HG03457 (cell line): ENCODE results near the gene ABCA12.

Experiments used
- ATAC-seq: cut with Tn5 transposase; IDR thresholded peaks from one replicate; pipeline ENCODE4 v1.9.1; 2021; ENCODE audit warnings: moderate number of reproducible peaks; ENCODE audit not compliant: unreplicated experiment

Gene ABCA12

DNA sequence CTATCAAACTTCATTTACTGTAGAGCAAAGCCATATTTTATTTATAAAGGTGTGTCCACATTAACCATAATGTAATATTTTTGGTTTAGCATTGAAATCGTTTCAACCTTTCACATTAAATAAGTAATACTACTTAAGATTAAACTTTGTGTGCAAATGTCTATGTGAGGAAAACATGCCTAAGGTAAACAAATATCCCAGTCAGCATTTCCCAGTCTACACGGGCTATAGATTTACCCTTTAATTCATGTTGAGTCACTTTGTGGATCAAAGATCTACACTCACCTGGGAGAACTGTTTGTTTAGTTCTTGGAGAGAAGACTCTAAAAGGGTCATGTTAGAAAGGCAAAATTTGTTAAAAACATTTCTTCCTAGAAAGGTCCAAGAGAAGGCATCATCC is 89.1 kb downstream of the ABCA12 start:
- ATAC-seq: no peak

GRCh38 chr2:215038421-215038820 is 100.0 kb downstream of the ABCA12 start:
- ATAC-seq: no peak

DNA sequence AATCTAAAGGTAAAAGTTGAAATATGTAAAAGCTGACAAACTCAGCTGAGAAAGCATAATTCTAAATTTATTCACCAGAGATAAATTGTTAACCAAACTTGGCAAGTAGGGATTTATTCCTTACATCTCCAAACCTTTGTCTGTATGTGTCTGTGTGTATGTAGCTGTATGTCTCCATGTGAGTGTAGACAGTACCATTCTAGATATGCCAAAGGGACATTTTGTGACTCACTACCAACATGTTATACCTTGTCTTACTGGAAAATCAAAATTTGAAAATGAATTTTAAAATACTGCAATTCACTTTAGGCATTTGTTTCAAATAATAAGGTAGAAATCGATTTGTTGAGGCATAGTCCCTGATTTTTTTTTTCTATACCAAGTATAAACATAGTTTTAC is 102.1 kb downstream of the ABCA12 start:
- ATAC-seq: no peak

DNA sequence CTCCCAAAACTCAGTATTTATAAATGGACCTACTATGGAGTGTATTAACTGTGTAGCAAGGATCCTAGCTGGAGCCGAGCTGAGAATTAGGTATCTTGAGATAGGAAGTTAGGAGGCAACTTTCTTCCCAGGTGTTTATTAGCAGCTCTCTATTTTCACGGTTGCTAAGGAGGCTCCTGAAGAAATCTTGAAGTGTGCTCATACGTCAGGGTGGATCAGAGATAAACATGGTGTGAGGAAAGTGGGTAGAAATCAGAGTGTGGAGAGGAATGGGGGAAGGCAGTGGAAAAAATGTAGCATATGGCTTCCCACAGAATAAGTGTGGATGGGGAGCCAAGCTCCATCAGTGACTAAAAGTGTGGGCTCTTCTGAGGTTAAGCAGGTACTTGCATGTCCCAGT is 104.3 kb downstream of the ABCA12 start:
- ATAC-seq: no peak

DNA sequence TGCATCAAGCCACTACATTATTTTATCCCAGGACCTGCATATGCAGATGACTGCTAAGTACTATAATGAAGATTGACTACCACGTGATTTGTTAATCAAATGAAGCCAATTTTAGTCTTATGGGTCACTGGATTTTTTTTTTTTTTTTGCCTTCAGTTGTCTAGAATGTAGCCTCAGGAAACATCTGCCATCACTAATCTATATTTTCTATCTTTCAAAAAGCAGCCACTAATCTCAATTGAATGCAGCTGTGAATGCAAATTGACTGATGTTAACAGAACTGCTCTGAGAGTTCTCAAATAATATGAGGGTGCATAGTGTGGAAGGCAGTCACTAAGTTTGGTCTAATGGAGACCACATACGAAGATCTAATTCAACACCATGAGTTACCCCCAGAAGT is 106.3 kb downstream of the ABCA12 start:
- ATAC-seq: no peak

DNA sequence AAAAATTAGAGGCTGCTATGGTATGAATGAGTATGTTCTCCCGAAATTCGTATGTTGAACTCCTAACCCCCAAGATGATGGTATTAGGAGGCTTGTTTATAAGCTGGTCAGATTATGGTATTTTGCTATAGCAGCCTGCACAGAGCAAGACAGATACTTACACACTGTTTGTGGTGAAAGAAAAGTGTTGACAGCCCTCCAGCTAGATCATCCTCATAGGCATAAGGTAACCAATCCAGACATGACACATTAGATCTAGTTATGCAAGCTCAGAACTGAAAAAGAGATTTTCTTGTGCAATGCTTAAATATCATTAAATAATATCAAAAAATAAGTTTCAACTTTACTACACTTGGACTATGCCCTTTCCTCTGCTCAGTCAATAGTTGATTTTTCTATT is 107.1 kb downstream of the ABCA12 start:
- no peak for ATAC-seq

- no peak for ATAC-seq
Observed at GRCh38 chr2:215029936-215030335, 108.5 kb downstream of the ABCA12 start.

- no peak for ATAC-seq
Observed at GRCh38 chr2:215028231-215028630, 110.2 kb downstream of the ABCA12 start.

GRCh38 chr2:215027779-215028178 is 110.6 kb downstream of the ABCA12 start:
- no peak for ATAC-seq

DNA sequence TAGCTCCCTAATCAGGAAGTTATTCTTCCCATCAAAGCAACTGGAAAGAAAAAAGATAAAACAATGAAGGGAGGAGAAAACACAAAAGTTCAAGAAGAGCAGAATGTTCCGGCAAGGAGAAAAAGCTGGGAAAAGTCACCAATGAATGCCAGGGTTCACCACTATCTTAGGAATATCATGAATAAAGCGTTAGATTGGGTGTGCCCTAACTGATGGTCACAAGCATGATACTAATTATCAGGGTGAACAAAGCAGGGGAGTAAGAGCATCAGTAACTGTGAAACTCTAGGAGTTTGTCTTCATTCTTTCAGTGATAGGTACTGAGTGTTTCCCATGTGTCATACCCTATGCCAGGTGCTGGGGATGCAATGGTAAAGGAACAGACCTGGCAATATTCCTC is 115.5 kb downstream of the ABCA12 start:
- ATAC-seq: no peak

DNA sequence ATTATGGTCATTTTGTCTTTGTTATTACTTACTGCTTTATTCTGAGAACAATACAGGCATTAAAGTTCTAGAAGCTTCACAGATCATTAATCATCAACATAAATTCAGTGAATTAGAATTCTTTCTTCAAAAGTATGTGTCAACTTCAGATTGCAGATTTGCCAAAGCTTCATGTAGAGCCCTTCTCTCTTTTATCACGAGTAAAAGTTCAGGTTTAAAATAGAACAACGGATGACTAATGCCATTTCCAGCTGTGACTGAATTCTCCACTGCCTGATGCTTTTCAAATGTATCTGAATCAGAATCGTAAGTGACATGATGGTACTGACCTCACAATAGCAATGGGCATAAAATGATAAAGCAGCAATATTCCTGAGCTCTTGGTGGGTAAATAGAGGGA is 116.0 kb downstream of the ABCA12 start:
- no peak for ATAC-seq

GRCh38 chr2:215020283-215020682 is 118.1 kb downstream of the ABCA12 start:
- ATAC-seq: no peak

- no peak for ATAC-seq
Observed at GRCh38 chr2:215019521-215020145, 118.8 kb downstream of the ABCA12 start.

DNA sequence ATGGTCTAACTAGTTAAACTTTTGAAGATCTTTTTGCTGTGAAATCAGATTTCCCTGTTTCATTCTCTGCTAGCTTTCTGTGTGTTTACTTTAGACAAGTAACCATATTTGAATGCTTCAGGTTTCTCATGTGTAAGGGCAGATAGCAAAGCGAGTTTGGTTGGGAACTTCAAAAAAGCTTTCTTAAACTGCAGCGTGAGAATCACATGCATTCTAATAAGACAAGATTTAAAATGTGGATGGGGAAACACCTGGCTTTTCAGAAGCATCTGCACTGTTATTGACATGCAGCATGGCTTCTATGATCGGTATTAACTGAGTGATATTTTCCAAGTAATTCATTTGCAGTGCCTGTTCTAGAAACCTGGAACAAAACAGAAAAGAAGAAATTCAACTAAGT is 119.3 kb downstream of the ABCA12 start:
- no peak for ATAC-seq

GRCh38 chr2:215015421-215015820 is 123.0 kb downstream of the ABCA12 start:
- ATAC-seq: no peak

DNA sequence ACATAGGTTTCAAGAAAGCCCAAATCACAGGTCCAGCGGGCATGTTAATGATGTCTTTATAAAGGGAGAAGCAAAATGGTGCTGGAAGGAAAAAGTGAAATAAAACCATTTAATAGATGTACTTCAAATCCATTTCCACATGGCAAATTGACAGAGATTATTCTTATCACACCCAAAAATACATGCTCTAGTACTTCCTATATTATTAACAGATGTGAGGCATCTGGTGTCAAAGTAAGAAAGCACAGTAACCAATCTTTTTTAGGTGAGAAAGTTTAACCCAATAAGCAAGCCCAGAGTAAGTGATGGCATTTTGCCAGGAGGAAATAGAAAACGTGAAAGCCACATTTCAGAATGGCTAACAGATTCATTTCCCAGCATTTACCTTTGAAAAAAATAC is 128.0 kb downstream of the ABCA12 start:
- ATAC-seq: no peak

- no peak for ATAC-seq
Observed at GRCh38 chr2:215003001-215003400, 135.4 kb downstream of the ABCA12 start.

- no peak for ATAC-seq
Observed at GRCh38 chr2:215002500-215002899, 135.9 kb downstream of the ABCA12 start.

DNA sequence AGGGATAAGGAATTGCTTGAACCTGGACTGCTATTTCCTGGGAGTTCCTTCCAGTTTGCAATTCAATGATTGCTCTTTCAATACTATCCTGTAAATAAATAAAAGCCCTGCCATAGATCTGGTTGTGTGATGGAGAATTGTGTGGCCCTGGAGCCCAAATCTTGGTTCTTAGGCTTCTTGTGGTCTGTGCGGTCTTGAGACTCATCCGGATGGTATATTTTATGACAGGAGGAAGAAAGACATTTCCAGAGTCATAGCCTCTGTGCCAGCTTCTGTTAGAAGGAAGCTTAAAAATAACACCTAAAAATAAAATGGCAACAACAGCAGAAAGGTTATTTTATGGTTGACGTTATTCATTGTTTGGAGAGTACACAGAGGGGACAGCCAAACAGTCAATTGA is 137.7 kb downstream of the ABCA12 start:
- ATAC-seq: no peak

DNA sequence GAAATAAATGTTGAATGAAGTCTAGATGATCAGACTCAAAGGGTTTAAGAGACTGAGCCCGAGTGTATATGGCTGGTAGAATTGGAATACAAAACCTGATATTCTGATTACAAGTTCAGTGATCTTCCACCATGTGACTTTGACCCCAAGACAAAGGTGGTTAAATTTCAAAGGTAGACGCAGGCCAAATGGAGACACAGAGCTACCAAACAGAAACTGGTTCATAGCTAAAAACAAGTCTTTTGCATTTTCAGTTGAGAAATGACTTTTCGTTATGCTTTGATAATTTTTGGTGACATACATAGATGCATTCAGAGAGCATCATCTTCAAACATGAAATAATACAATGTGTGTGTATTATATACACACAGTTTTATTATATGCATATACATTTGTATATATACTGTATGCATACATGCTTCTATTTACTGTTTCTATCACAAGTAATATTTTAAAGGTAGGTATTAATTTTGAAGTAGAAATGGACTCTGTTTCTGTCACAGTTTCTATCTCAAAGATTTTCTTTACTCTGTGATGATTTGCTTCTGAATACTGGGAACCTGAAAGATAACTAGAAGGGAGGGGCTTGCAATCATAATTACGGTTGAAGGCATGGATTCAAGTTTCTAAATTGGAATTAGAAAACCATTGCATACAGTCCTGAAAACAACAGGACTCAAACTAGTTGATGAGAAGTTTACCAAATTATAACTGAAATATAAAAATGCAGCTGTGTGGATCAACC is 142.3 kb downstream of the ABCA12 start:
- ATAC-seq: peak; percentile 89

GRCh38 chr2:214995409-214995808 is 143.0 kb downstream of the ABCA12 start:
- peak; percentile 33 for ATAC-seq

DNA sequence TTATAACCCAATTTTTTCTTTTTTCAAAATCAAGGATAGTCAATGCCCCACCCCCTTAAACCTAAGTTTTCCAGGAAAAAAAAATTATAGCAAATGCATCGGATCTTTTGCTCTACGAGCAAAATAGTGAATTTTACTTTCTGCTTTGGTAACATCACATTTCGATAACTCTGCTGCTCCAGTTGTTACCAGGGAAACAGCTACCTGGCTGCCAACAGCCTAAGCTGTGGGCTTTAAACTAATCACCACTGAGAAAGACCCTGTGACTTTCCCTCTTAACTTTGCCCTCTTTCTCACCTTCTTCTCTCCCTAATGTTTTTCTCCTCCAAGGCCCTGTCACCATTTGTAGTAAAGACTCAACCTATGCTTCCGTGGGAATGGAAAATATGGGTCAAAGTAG is 145.5 kb downstream of the ABCA12 start:
- no peak for ATAC-seq

GRCh38 chr2:214989187-214989586 is 149.2 kb downstream of the ABCA12 start:
- no peak for ATAC-seq
